HG03066 (cell line): ENCODE data around the gene ZDHHC14.
A peak's percentile ranks its signal among the peaks of the same experiment; 100 is the strongest.

ENCODE experiments used
- ATAC-seq: cut with Tn5 transposase; IDR thresholded peaks from one replicate; pipeline ENCODE4 v1.9.1; 2021; ENCODE audit warnings: low read depth; ENCODE audit not compliant: unreplicated experiment

The ZDHHC14 gene

DNA sequence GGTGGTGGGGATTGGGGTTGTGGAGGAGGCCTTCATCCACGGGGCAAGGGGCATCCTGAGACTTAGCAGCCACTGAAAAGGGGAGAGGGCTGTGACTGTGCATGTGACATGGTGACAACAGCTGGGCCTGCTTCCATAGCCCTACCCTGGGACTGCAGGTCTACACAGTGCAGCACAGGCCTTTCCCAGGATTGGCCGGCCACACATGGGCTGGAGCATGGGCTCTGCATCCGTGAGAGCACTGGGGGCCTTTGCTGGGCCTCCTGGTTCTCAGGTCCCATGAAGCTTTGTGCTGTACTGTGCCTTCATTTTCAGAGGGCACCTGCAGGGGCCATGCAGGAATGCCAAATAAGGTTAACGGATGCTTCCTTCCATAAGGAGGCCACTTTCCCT is 56.0 kb downstream of the ZDHHC14 start:
- no peak for ATAC-seq

DNA sequence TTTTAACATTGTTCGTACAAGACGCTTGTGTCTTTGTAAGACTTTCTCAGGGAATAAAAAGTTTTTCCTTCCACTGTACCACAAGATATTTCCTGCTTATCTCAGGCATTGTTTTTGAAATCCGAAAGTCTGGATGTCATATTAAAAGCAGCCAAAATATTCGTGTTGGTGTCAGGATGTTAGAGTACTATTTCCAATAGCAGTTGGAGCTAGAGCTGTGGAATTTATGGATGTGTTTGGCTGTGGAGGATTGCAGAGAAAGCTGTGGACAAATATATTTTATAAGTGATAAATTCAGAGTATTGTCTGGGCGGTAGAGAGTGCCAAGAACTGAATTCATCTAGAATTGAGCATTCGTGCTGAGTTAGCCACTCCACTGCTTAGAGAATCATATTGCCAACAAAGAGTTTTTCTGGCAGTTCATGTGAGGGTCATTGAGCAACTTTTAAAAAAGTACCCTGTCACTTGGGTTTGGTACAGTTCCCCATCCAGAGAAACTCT is 57.7 kb downstream of the ZDHHC14 start:
- ATAC-seq: no peak

DNA sequence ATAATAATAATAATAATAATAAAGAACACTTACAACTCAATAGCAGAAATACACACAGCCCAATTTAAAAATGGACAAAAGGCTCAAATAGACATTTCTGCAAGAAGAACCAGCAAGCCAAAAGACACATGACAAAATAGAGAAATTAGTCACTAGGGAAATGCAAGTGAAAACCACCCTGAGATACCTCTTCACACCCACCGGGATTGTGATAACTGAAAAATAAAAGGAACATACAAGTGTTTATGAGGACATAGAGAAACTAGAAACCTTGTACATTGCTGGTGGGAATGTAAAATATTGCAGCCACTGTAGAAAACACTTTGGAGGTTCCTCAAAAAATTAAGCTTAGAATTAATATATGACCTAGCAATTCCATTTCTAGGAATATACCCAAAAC is 59.2 kb downstream of the ZDHHC14 start:
- ATAC-seq: no peak

DNA sequence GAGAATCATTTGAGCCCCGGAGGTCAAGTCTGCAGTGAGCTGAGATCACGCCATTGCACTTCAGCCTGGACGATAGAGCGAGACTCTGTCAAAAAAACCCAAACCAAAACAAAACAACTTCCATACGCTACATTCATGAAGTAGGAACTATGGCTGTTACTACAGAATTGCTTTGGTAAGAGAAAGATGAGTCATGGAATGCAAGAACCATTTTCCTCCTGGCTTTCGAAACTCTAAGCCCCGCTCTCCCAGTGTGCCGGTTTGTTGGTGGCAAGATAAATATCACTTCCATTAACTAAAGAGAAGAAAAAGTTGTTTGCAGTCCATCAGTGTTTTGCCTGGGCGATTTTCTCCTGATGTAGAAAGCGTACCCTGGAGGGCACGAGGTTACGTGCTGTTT is 61.3 kb downstream of the ZDHHC14 start:
- no peak for ATAC-seq

DNA sequence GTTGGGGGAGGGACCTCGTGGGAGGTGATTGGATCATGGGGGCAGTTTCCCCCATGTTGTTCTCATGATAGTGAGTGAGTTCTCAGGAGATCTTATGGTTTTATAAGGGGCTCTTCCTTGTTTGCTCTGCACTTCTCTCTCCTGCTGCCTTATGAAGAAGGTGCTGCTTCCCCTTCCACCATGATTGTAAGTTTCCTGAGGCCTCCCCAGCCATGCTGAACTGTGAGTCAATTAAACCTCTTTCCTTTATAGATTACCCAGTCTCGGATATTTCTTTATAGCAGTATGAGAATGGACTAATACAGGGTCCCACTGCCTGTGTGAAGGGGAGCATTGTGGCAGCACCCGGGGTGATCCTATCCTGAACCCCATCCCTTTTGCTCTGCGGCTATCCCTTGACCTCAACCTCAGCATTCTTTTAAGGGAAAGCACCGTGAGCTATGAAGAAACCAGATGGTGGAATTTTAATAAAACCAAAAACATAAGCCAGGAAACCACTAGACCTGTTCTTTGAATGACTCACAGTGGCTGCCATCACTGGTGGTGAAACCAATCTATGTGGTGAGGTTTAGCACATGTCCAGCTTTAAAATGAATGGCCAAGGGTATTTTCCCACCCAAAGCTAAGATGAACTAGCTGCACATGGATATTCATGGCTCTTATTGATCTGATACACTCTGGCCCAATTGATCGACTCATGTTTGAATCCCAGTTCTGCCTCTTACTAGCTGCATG is 62.2 kb downstream of the ZDHHC14 start:
- peak; percentile 91 for ATAC-seq

DNA sequence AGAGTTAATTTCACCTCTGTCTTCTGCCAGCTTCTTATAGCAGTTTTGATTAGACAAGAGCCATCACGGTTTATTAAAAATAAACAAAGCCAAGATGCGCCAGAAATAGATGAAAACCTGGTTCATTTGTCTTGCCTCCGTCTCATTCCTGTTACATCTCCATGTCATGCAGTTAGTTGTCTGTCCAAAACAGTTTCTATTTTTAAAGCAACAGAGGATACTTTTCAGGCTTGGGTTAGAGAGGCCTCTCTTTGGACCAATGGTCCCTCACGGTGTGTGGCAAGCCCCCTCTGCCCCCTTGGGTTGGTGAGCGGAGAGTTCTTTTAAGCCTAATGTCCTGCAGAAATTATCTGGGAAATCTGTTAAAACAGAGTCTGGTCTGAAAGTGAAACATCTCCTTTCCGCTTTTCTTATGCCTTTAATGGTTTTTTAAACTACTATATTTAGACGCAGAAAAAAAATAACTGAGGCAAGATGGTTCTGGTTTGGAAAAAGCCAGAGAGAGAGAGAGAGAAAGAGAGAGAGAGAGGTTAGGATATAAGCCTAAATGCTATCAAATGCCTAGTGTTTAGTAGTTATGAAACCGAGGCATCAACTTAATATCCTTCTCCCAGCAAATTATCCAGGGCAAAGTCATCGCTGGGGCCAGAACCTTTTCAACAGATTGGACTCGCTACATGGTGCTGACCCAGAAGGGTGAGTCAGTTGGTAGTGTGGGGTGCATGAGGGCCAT is 64.5 kb downstream of the ZDHHC14 start:
- ATAC-seq: no peak

DNA sequence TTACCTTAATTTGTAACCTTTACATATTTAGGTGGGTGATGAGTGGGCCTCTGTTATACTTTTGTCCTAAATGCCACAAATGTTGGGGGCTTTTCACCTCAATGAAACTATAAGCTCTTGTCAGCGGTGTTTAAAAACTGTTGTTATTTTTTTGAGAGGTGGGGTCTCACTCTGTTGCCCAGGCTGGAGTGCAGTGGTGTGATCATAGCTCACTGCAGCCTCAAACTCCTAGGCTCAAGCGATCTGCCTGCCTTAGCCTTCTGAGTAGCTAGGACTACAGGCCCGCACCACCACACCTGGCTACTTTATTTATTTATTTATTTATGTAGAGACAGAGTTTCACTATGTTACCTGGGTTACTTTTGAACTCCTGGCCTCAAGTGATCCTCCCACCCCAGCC is 66.7 kb downstream of the ZDHHC14 start:
- no peak for ATAC-seq

DNA sequence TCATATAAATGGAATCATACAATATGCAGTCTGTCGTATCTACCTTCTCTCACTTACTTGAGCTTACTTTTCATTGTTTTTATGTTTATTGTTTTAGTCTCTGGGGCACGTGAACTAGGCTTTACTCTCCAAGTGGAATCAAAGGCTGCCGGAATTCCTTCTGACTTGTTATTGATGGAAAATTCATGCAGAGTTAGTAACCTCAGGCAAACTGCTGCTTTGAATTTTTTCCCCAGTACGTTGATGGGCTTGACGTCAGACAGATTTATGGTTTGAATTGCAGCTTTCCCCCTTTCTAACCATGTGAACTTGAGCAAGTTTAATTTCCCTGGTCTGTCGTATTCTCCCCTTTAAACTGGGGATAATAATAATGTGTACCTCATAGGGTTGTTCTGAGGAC is 68.6 kb downstream of the ZDHHC14 start:
- no peak for ATAC-seq

DNA sequence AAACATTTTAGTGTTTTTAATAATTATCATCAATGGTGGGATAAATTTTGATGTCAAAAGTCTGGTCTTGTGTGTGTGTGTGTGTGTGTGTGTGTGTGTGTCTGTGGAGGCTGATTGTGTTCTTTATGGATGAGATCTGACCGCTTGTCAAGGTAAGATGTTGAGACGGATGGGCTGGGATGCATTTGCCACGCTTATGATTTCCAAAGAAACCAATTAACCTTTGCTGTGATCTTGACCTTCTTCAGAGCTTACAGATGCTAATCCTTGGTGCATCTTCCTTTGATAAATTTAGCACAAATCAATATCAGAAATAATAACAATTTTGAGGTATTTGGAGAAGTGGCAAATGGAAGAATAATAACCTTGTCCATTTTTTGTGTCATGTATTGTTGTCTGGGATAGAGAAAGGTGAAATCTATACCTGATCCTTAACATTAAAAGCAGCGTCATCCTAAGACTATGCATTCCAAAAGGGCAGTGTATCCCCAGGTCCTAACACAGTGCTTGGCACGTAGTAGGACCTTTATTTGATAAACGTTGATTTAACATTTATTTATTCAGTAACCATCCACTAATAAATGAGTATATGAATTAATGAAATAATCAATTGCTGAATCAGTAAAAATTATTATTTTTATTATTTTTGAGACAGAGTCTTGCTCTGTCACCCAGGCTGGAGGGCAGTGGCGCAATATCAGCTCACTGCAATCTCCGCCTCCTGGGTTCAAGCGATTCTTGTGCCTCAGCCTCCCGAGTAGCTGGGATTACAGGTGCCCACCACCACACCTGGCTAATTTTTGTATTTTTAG is 70.1 kb downstream of the ZDHHC14 start:
- ATAC-seq: no peak

DNA sequence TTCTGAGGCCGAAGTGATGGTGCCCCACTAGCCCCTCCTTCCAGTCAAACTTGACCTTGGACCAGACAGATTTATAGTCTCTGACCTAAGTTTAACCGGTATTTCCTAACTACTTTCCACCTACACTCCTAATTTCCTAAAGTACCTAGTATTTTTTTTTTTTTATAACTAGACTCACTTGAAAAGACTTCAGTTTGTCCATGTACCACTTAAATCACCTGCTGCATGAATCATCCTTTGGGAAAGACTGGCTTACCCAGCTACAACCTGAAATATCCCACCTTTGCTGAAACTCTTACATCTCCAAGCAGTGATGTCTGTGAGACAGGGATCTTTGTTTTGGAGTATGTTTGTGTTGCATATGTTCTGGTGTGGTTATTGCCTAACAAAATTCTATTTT is 71.1 kb downstream of the ZDHHC14 start:
- ATAC-seq: no peak

DNA sequence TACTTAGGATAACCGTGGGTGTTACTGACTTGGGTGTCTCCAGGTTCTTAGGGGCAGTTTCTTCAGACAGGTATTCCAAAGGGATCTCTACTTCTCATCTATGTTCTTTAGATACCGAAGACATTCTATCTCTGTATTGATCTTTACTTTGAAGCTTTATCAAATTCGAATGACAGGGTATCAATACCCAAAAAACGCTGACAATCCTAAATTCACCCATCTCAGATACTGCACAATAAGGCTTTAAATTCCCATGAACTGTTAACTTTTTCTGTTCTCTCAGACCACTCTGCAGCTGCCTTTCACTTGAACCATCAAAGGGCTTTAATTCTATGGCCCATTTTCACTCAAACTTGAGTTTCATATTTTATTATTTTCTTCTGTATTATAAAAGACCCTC is 72.1 kb downstream of the ZDHHC14 start:
- no peak for ATAC-seq

DNA sequence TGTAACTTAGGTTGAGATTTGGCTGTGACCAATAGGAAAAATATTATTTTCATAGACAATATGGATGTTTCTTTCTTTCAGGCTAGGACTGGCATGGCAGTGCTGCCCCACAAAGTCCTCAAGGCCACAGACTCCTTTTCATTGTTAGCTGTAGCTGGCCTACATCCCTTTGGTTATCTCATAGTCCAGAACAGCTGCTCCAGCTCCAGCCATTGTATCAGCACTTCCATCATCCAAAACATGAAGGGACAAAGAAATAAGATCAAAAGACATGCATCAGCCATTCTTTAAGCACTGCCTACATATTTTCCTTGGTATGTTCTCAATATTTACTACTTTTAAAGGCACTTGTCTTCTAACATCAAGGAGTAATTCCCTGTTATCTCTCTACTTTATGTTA is 73.0 kb downstream of the ZDHHC14 start:
- ATAC-seq: no peak

DNA sequence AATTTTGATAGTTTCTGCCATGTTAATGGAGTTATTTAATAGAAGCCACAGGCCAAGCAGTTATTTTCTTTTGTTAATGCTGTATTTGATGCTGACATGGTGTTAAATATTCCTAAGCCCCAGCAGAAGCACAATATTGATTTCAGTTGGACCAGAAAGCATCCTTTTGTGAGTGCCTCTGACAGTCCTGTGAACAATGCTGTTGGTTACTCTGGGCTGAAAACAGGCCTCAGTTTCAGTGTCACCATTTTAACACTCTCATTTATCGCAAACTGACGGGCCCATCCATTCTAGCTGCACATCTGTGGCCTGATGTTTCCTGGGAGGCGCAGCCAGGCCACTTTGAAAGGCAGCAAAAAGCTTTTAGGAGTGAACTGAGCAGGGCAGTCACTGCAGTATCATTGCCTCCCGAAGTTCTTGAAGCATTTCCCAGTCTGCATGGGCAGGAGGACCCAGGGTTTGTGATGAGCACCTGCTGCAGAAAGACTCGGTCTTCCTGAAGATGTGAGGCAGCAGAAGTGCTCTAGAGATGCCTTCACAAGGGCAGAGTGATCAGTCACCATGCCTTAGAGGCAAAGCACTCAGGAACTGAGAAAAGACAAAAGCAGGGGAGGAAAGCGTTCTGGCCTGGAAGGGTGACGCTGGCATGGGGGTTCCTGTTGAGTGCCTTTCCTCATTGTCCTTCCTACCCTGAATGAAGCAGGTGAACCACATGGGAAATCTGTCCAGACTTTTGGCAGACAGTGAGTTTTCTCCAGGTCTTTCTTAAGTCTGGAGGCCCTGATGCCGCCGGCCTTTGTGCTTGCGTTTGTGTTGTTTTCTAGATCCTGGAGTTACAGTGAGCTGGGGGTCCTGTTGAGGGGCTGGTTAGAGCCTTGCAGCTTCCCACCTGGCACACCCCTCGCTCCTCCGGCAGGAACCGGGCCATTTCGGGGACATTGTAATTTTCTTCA is 74.0 kb downstream of the ZDHHC14 start:
- no peak for ATAC-seq

DNA sequence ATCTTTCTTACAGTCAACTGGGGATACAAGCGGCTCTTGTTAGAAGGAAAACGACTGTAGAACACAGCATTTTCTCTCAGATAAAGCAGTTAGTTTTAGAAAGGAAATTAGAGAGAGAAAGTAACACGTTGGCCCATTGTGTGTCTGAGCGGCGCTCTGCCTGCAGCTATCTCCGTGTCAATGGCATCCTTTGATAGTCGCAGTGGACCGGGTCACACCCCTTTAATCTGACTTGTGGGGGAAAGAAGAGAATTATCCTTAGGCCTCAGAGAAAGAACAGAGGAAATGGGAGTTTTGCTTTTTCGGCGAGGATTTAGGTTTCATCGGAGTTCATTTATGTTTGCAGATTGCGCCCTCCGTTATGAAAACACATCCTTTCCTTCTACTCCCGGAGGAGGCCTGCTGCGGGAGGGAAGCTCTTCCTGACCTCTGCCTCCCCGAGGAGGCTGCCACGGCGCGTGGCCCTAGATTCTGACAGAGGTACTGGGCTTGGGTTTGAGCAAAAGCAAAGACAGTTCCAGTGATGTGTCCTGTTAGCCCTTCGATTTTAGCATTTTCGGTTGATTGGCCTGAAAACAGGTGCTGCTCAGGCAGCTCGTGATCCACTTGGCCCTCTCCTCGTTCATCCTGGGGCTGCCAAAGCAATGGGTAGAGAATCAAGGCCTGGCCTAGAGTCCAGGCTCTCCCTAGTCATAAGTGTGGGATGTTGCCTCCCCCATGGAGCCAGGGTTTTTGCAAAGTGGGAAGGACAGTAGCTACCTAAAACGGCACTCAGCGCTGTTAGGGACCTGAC is 74.9 kb downstream of the ZDHHC14 start:
- ATAC-seq: no peak

DNA sequence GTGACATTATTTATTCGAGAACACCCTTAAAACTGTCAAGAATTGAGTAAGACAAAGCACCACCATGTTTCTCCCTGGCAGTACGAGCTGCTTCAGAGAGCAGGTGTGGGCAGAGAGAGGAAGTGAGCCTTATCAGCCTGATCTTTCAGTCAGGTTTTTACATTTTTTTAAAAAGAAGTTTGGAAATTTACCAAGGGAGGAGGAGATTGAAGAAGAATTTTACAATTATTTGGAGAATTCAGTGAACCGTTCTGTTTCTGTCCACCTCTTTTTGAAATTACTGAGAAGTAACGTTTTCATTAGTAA is 75.5 kb downstream of the ZDHHC14 start:
- peak; percentile 46 for ATAC-seq

DNA sequence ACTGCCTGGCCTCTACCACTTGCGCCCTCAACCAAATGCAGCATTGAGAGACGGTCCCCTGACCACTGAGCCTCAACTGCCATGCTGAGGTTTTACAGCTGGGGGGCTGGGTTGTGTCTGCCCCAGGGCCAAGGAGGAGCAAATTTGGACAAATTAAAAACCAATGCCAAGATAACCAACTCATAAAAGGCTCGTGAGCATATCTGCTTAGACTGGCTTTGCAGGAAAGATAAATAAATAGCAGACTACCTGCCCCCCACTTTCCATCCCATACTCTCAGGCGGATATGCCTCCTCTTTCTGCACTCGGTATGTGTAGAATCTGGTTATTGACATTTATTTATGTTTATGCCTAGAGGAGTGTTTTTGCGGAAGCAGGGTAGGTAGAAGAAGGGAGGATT is 76.8 kb downstream of the ZDHHC14 start:
- ATAC-seq: no peak

DNA sequence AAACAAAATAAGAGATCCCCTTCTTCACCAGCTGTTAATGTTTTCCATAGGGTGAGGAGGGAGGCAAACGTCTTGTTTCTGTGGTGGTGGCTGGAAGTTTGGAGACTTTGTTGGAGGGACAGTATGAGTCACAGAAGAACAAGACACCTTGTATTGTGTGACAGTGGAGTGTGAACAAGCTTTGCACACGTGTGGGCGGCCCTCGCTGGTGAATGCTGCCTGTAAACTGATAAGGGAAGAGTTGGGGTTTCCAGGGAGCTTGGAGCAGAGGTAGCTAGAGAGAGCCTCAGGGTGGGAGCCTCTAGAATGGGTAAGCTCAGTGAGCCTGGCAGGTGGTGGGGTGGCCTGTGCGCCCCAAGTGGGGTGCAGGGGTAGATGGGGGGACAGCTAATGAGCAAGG is 78.3 kb downstream of the ZDHHC14 start:
- ATAC-seq: no peak

DNA sequence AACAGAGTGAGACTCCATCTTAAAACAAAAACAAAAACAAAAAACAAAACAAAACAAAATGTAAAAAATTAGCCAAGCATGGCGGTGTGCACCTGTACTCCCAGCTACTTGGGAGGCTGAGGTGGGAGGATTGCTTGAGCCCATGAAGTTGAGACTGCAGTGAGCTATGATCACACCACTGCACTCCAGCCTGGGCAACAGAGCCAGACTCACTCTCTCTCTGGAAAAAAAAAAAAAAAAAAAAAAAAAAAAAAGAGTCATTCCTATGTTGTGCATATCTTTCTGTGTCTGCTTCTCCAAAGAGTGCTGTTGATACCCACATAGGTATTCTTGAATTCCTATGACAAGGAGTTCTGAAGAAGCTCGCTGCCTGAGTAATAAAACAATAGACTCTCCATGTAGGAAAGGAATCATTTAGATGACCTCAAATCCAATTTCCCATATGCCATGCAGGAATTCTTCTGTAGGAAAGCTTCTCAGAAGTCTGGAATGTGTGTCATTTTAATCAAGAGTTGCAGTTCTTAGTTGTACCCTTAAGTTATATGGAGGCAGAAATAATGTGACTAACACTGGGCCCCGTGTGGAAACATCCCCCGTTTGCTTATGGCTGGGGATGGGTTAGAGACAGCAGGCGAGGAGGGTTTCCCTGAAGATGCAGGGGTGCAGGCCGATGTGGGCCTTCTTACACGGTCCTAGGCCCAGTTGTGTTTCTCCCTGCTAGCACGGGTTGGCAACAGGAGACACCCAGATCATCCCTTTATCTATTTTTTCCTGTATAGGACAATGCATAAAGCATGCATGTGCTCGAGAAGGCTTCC is 79.4 kb downstream of the ZDHHC14 start:
- peak; percentile 2 for ATAC-seq
